ENCODE measurements around the gene AGAP1.

GRCh38 chr2:235580426-235581157, 86.7 kb downstream of the AGAP1 start:
- TF ChIP-seq CTCF (IDR thresholded peaks at IDR 0.05), result no peak
- no peak for TF ChIP-seq POLR2A (IDR thresholded peaks at IDR 0.05)

Data from heart left ventricle (tissue), 13 donors.